NCI-H526 (cell line): ENCODE results near the gene GNG2.

Experiments
- DNase-seq, 2 experiments: peaks; one replicate each; lab custom pipeline; 2025; lab: John Stamatoyannopoulos, UW

The GNG2 gene

GRCh38 chr14:51860164-51860824, at the start of gene GNG2:
TSS of gene GNG2 (plus strand) at chr14:51860612. CDS start at chr14:51950679, 90,067 bp downstream.
- peak; percentile 60 to 83 for DNase-seq

- no peak for DNase-seq
Measured at GRCh38 chr14:51811706-51812105, 48.7 kb upstream of the GNG2 start.

- DNase-seq, result no peak
Measured at GRCh38 chr14:51816031-51816430, 44.4 kb upstream of the GNG2 start.

- no peak for DNase-seq
Measured at GRCh38 chr14:51817326-51817725, 43.1 kb upstream of the GNG2 start.

- DNase-seq, result peak; percentile 50 to 69
Measured at GRCh38 chr14:51818748-51819380, 41.5 kb upstream of the GNG2 start.

GRCh38 chr14:51821822-51822221, 38.6 kb upstream of the GNG2 start:
- no peak for DNase-seq

- no peak for DNase-seq
Measured at GRCh38 chr14:51822499-51822898, 37.9 kb upstream of the GNG2 start.

GRCh38 chr14:51823706-51824105, 36.7 kb upstream of the GNG2 start:
- no peak for DNase-seq

- DNase-seq, result no peak
Measured at GRCh38 chr14:51824191-51824590, 36.2 kb upstream of the GNG2 start.

GRCh38 chr14:51825926-51826325, 34.5 kb upstream of the GNG2 start:
- no peak for DNase-seq

GRCh38 chr14:51828017-51828797, 32.2 kb upstream of the GNG2 start:
- DNase-seq, result no peak

- DNase-seq, result peak in 1 of 2 experiments; percentile 19
Measured at GRCh38 chr14:51834240-51834639, 26.2 kb upstream of the GNG2 start.

GRCh38 chr14:51836417-51836816, 24.0 kb upstream of the GNG2 start:
- DNase-seq, result peak in 1 of 2 experiments; percentile 2

- DNase-seq, result no peak
Measured at GRCh38 chr14:51844081-51844881, 16.1 kb upstream of the GNG2 start.

- no peak for DNase-seq
Measured at GRCh38 chr14:51845811-51846210, 14.6 kb upstream of the GNG2 start.

GRCh38 chr14:51846631-51847488, 13.6 kb upstream of the GNG2 start:
- DNase-seq, result no peak

GRCh38 chr14:51847489-51847796, 13.0 kb upstream of the GNG2 start:
- DNase-seq, result no peak

GRCh38 chr14:51848120-51848519, 12.3 kb upstream of the GNG2 start:
- DNase-seq, result no peak

GRCh38 chr14:51849097-51849496, 11.3 kb upstream of the GNG2 start:
- no peak for DNase-seq

GRCh38 chr14:51850651-51851050, 9.8 kb upstream of the GNG2 start:
- DNase-seq, result no peak

GRCh38 chr14:51852541-51852940, 7.9 kb upstream of the GNG2 start:
- DNase-seq, result no peak
